GM12875 (cell line): ENCODE results near the gene STAU1.
"Not testable (repeated sequence)": the region's sequence is repeated elsewhere in the genome, so short reads cannot be mapped to it uniquely, and the experiment has no call there.

Experiments used
- H3K4me3 ChIP-seq: one replicate; pipeline ENCODE4 v1.5.1; 2011; ENCODE audit warnings: low read depth, low read length, control low read depth
- CTCF ChIP-seq: IDR thresholded peaks from 2 replicates; pipeline ENCODE4 v1.5.1; 2011; ENCODE audit warnings: low read depth, mild to moderate bottlenecking, control low read depth, inconsistent platforms, low read length, moderate library complexity, borderline replicate concordance; ENCODE audit not compliant: insufficient read depth

Gene STAU1

DNA sequence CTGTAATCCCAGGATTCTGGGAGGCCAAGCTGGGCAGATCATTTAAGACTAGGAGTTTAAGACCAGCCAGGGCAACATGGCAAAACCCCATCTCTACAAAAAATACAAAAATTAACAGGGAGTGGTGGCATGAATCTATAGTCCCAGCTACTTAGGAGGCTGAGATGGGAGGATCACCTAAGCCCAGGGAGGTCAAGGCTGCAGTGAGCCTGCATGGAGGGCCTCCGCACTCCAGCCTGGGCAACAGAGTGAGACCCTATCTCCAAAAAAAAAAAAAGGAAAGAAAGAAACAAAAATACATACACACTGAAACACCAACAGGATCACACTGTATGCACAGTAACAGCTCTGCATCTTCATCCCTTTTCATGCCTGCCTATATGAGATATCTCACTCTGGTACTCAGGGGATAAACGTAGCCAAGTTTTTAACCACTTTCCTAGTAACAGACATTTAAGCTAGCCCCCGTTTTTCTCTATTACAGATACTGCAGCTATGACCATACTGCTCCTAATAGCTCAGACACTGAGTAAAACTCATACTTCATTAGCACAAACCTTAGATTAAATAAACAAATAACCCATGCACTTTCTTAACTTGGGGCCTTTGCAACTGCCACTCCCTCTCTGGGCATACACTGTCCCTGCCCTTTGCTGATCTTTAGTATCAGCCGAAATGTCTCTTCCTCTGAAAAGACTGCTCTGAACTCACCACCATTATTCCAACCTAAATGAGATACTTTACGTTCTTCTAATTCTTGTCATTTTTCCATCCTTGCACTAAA is 41.5 kb downstream of the STAU1 start:
- TF ChIP-seq CTCF = no peak
- no peak overlapping the region for H3K4me3 ChIP-seq

DNA sequence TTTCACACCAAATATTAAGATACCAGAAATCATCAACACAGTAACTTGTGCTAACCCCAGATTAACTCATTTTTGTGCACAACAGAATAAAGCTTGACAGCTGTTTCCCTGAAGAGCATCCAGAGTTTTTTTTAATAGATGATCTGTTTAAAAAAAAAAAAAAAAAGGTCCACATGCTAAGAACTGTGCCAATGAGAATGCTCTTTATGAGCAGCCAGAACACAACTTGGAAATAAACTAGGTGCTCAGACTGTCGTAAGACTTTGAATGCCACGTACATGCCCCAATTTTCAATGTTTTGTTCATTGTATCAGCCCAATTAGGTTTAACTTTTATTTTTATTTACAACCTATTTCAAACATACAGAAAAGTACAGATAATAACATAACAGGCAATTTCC is 47.3 kb downstream of the STAU1 start:
- H3K4me3 ChIP-seq = no peak overlapping the region
- no peak for TF ChIP-seq CTCF

- TF ChIP-seq CTCF = no peak
- no peak overlapping the region for H3K4me3 ChIP-seq
Observed at GRCh38 chr20:49140411-49140810, 47.7 kb downstream of the STAU1 start.

DNA sequence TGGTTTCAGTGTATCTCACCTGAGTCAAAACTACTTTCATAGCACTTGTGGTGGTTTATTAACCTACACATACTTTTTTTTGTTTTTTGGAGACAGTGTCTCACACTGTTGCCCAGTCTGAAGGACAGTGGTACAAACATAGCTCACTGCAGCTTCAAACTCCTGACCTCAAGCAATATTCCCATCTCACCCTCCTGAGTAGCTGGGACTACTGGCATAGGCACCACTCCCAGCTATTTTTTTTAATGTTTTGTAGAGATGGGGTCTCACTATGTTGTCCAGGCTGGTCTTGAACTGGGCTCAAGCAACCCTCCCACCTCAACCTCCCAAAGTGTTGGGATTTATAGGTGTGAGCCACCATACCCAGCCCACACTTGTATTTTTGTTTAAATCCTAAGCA is 49.7 kb downstream of the STAU1 start:
- TF ChIP-seq CTCF = no peak
- H3K4me3 ChIP-seq = no peak overlapping the region

DNA sequence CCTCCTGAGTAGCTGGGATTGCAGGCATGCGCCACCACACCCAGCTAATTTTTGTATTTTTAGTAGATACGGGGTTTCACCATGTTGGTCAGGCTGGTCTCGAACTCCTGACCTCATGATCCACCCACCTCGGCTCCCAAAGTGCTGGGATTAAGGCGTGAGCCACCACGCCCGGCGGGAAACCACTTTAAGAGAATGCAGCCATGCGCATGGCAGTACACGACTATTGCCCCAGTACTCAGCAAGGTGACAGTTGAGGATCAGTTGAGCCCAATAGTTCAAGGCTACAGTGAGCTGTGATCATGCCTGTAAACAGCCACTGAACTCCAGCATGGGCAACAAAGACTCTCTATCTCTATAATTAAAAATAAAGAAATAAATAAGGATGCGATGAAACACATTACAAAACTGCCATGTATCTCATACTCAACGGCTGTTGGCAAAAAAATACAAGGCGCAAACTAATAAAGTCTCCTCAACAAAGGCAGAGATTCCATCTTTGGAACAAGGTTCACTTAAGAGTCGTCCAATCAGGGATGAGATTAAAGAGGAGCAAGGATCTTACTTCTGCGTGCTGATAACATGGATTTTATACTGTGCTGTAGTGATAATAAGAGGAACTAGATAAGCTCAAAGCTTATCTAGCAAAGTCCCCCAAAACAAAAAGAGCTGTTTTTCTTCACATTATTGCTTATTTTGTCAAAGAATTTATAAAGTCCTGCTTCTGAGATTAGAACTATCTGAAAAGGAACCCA is 51.1 kb downstream of the STAU1 start:
- no peak overlapping the region for H3K4me3 ChIP-seq
- no peak for TF ChIP-seq CTCF

- not testable (repeated sequence) for H3K4me3 ChIP-seq
Observed at GRCh38 chr20:49134797-49135196, 53.3 kb downstream of the STAU1 start.

DNA sequence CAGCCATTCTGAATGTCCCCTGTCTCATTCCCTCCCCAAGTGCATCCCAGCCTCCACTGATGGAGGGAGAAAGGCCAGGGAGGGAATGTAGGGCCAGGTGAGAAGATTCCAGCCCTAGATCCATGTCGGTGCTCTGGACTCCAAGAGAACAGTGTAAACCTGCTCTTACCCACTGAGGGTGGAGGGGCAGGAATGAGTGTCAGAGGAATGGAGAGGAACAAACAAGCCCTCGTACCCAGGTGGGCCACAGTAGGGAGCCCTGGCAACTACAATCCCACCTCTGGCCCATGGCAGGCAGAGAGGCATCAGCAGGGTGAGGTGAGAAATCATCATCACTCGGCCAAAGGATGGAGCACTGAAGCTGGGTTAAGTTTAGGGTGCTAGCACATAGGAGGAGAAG is 54.6 kb downstream of the STAU1 start:
- H3K4me3 ChIP-seq = no peak overlapping the region
- TF ChIP-seq CTCF = no peak
